AG20443 (cell line): ENCODE results near the gene PMS1.
"Not testable (repeated sequence)": the region's sequence is repeated elsewhere in the genome, so short reads cannot be mapped to it uniquely, and the experiment has no call there.

Experiments used
- DNase-seq: peaks from one replicate; pipeline ENCODE4 v3.0.0; 2012; ENCODE audit warnings: low spot score, mixed read lengths

PMS1 gene

GRCh38 chr2:189783927-189784867, at the start of gene PMS1, which contains the start of gene ORMDL1:
PMS1 (plus strand) TSS chr2:189784450; CDS start chr2:189791810, 7,360 bp downstream.
ORMDL1 (minus strand) TSS chr2:189784339; CDS start chr2:189782595, 1,744 bp downstream.
- DNase-seq: peak; percentile 99

GRCh38 chr2:189751080-189751658, 33.1 kb upstream of the PMS1 start:
- peak; percentile 52 for DNase-seq

GRCh38 chr2:189756311-189756952, 27.8 kb upstream of the PMS1 start:
- no peak for DNase-seq

GRCh38 chr2:189760154-189760553, 24.1 kb upstream of the PMS1 start:
- DNase-seq: not testable (repeated sequence)

DNA sequence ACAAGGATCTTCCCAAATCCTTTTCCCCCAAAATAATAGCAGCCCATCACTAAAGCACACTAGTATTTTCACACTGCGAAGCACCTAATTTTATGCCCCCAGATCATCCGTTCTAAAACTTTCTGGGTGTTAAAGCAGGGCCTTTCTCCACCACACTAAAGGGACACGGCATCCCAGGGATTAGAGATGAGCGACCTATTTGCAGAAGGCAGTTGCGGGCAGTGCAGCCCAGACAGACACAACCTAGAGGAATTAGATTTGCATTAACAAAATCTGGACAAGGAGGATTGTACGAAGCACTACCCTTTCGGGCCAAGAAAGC, 22.1 kb upstream of the PMS1 start:
- no peak for DNase-seq

DNA sequence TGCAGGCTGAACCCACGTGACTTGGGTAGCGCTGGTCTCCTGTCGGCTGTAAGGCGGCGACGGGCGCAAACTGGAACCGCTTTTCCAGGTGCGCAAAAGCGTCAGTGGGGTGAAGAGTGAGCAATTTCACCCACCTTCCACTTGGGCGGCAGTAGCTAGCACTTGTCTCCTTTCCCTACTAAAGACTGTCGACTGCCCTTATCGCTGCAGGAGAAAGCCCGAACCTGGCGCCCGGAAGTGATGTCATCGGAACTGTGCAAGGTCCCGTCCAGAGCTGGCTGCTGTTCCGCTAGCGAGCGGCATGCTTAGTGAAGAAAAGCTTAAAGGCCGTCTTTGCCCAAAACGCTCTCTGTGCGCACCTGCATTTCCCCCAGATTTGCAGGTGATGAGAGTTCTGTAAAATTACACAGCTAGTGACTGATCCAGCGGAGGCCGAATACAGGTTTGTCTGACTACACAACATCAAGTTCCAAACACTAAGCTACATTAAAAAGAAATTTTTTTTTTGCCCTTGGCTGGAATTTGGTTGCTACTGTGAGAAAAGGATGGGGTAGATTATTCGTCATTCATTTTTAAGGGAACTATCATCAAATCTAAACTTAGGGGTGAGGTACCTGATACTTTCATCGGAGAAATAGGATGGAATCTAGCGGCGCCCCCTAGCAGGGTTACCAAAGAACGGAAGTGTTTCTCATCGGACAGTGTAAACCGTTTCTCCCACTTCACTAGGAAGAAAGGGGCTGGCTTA, 21.5 kb upstream of the PMS1 start, which contains the start of gene OSGEPL1:
TSS of gene OSGEPL1 (minus strand) at position 242 of the 748 bp plus-strand sequence. CDS start 1,152 bp downstream, outside the sequence.
- DNase-seq: peak; percentile 87

DNA sequence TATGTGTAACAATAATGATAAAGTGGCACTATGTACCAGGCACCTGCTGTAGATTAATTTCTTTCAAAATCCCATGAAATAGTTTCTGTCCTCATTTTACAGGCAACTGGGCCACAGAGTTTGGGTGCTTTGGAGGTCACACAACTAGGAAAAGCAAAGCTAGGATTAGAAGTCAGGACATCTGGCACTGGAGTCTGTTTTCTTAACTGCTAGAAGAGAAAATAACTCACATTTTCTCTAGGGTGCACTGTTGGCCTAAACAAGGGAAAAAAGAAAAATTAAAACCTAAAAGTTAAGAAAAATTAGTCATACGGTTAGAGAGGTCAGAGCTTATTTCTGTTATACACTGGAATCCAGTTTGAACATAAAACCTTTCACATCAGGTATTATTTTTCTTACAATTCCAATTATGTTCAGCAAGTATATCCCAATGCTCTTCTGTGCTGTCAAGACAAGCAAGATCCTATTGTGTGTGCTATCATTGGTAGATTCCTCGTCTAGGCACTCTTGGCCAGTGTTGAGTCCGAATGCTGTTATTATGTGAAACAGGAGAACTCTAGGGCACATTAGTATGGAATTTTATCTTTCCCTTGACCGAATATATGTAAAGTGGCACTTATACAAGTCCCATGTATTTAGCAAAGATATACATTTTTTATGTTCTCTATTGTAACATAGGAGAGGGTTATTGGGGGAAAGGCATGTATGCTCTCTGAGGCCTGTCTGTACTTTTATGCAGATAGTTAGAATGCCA, 20.2 kb upstream of the PMS1 start:
- DNase-seq: peak; percentile 5

GRCh38 chr2:189770590-189771322, 13.5 kb upstream of the PMS1 start:
- DNase-seq: no peak

DNA sequence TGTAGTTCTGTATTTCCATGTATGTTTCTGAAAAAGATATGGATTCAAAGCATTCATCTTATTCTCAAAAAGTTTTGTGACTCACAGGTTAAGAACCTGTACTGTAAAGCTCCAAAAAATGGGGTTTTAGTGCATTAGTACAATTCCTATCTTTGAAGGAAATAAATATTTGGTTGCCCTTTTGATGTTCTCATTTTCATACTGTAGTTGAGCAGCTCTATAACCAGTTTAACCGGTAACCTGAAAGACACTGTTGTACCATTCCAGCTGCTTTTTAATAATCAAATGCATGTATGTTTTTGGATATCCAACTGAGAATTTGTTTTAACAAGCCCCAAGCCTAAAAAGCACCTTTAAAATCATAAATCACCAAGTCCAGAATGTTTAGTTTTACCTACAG, 12.0 kb upstream of the PMS1 start:
- DNase-seq: no peak

GRCh38 chr2:189782221-189782671, 2.0 kb upstream of the PMS1 start:
- DNase-seq: no peak

DNA sequence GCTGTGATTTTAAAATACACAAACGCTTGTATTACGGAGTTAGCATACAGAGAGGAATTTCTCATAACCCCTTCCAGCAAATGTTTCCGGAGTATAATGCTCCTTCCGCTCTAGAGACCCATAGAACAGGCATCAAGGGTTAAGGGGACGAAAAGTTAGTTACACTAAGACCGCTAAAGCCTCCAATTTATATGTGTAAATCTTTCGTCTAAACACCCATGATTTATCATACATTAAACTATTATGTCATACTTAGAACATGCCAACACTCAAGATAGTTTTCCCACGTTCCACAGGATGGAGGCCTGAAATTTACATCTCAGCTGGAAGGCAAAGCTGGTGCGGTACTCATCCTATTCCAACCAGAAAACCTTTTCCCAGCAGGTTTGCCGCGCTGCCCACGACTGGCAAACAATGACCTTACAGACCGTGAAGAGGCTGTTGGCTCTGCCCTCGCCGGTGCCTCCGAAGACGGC, 761 bp upstream of the PMS1 start:
- DNase-seq: peak; percentile 18

- DNase-seq: no peak
Observed at GRCh38 chr2:189791338-189792042, 7.2 kb downstream of the PMS1 start.

- no peak for DNase-seq
Observed at GRCh38 chr2:189794310-189794709, 10.1 kb downstream of the PMS1 start.

DNA sequence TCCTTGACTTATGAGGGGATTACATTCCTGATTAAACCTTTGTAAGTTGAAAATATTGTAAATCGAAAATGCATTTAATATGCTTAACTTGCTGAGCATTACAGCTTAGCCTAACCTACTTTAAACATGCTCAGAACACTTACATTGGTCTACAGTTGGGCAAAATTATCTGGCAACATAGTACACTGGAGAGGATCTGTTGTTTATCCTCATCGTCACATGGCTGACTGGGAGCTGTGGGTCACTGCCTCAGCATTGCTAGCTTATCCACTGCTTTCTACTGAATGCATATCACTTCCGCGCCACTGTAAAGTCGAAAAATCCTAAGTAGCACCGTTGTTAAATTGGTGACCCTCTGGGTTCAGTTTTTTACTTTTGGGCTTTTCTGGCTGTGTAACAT, 13.7 kb downstream of the PMS1 start:
- DNase-seq: no peak

DNA sequence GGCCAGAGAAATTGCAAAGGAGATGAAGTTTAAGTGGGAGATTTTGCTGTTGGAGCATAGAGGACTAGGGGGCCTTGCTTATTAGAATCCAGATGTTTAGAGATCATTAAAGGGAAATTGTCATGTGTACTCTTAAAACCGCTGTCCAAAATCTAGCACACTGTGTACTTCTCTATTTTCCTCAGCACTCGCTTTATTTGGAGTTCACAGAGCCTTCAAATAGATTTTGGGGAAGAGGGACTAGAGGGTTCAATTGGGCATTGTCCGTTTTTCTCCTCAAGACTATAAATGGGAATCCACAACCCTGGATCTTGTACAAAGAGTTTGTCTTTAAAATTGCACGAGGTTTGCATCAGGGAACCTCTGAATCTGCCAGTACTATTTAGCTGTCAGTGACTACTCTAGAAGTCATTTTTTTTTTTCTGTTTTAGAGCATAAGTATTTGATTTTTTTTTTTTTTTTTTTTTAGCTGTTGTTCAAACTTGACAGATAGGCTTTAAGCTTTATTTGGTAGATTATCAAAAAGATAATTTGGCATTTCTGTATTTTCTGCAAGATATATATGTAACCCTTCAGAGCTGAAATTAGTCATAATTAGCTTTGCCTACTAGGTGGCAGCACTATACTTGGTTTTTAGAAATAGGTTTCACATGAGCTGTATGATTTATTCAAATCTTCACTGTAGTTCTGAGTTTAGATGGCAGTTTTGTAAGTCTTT, 14.2 kb downstream of the PMS1 start:
- peak; percentile 45 for DNase-seq

DNA sequence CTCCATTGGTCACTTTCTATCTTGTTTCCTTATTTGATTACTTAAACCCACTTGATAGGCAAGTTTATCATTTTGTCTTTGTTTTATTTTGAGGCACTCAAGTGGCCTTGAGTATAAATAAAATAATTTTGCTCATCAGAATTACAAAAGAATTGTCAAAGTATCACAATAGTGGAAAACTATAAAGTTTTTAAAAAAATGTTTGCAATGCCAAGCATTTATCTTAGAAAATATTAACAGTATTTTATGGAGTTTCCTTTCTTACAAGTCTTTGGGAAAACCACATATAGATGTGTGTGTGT, 14.7 kb downstream of the PMS1 start:
- no peak for DNase-seq

DNA sequence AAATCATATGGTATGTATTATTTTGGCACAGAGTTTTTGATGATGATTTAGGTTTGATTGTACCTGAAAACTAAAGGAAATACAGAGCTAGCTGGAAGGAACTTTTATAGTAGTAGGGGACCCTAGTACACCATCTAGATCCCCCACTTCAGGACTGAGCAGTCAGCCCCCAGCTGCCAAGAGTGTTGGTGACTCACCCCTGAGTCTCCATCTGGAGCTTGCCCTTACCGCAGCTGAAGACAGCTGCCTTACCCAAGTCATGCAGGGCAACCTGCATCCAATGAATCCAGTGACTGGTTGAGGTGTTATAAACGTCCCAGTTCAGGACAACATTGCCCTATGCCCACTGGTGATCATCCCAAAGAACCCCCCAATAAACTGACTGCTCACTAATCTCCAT, 15.3 kb downstream of the PMS1 start:
- DNase-seq: peak; percentile 74

DNA sequence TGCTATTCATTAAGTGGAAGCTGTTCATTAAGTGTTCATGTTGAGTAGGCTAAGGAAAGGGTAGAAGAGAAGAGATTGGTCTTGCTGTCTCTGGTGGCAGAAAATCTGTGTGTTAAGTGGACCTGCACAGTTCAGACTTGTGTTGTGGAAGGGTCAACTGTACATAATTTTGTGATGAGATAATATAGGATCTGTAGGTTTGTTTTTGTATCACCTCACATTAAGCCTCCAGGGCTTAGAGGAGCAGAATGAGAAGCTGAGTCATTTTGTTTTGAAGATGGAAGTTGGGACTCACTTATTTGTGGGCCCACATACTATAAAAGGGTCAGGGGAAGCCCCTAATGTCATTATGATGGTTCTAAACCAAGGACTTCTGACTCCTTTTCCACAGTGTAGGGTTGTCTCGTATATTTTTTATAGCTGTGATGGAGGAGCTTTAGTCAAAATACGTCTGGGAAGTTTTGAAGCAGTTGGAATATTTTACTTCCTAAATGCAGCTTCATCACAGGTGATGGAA, 18.2 kb downstream of the PMS1 start:
- no peak for DNase-seq

DNA sequence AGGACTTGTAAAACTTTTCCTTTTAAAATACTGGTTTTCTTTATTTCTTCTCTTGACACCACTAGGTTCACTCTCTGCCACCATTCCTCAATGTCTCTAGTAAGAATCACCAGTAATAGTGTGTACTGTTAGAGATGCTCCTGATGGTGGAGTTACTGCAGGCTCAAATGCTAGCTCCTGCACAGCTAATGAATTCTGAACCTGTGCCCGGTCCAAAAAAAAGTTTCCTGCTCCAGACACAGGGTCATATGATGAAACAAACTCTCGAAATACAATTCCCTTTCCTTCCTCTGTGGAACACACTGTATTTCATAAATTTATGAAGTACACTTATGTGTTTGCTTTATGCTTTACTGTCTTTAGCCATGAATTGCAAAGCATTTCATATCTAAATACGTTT, 19.2 kb downstream of the PMS1 start:
- DNase-seq: no peak
